BLaER1 treated with 17β-estradiol and CSF1 and Interleukin-3, amounts not matched to agents 10 nM and 100 nM (cell line): ENCODE results near the gene PCNT.
A peak's percentile ranks its signal among the peaks of the same experiment; 100 is the strongest.
"Not testable (repeated sequence)": the region's sequence is repeated elsewhere in the genome, so short reads cannot be mapped to it uniquely, and the experiment has no call there.

Source experiments
- H3K27ac ChIP-seq, 11 experiments: shearing (Covaris generic); formaldehyde crosslinking; 2 replicates each; pipeline ENCODE4 v1.8.1; 2022
- H3K27me3 ChIP-seq, 11 experiments: shearing (Covaris generic); formaldehyde crosslinking; 2 replicates each; pipeline ENCODE4 v1.8.1; 2022
- H3K36me3 ChIP-seq, 11 experiments: shearing (Covaris generic); formaldehyde crosslinking; 2 replicates each; pipeline ENCODE4 v1.8.1; 2022
- H3K4me1 ChIP-seq, 10 experiments: shearing (Covaris generic); formaldehyde crosslinking; 2 replicates each; pipeline ENCODE4 v1.8.1; 2022
- H3K4me2 ChIP-seq, 11 experiments: shearing (Covaris generic); formaldehyde crosslinking; 2 replicates each; pipeline ENCODE4 v1.8.1; 2022
- H3K4me3 ChIP-seq, 10 experiments: shearing (Covaris generic); formaldehyde crosslinking; 2 replicates each; pipeline ENCODE4 v1.8.1; 2022
- H3K9ac ChIP-seq, 11 experiments: shearing (Covaris generic); formaldehyde crosslinking; 2 replicates each; pipeline ENCODE4 v1.8.1; 2022
- H3K9me3 ChIP-seq, 11 experiments: shearing (Covaris generic); formaldehyde crosslinking; replicated peaks in 1 of 11; 2 replicates each; pipeline ENCODE4 v1.8.1; 2022
- H4K20me1 ChIP-seq, 11 experiments: shearing (Covaris generic); formaldehyde crosslinking; 2 replicates each; pipeline ENCODE4 v1.8.1; 2022
- Cebpa-rat ChIP-seq, 11 experiments: shearing (Covaris generic); IDR thresholded peaks; 2 replicates each; pipeline ENCODE4 v1.8.1; 2022

Gene PCNT

GRCh38 chr21:46297338-46298271 is 26.4 kb upstream of the PCNT start:
- peaks cover 0 to 11% (median 8%) of the 10 kb centered on the region in 11 experiments; a peak in 9 of 22 replicates for H3K27me3 ChIP-seq
- peak overlapping the region; percentile 44 to 66 (median 52) for H3K4me3 ChIP-seq
- peaks cover 4 to 45% (median 39%) of the 10 kb centered on the region in 11 experiments; a peak in 20 of 22 replicates for H3K36me3 ChIP-seq
- peaks cover 11 to 23% (median 21%) of the 10 kb centered on the region in 10 experiments for H3K4me1 ChIP-seq
- no peak for TF ChIP-seq Cebpa-rat (IDR thresholded peaks at IDR 0.05)
- H3K4me2 ChIP-seq, result peak overlapping the region; percentile 79 to 91 (median 87)
- H3K27ac ChIP-seq, result peak overlapping the region in 7 of 11 experiments; percentile 13 to 35 (median 28); a peak in 11 of 22 replicates
- H3K9ac ChIP-seq, result peak overlapping the region; percentile 46 to 71 (median 62)
- H4K20me1 ChIP-seq, result peaks cover 0 to 20% (median 0%) of the 10 kb centered on the region in 11 experiments; a peak in 5 of 22 replicates
- no peaks in the 10 kb centered on the region for H3K9me3 ChIP-seq

GRCh38 chr21:46299167-46299566 is 24.8 kb upstream of the PCNT start:
- no peak overlapping the region for H3K4me3 ChIP-seq
- H4K20me1 ChIP-seq, result peaks cover 0 to 20% (median 0%) of the 10 kb centered on the region in 11 experiments; a peak in 5 of 22 replicates
- no peaks in the 10 kb centered on the region for H3K9me3 ChIP-seq
- peaks cover 11 to 23% (median 21%) of the 10 kb centered on the region in 10 experiments for H3K4me1 ChIP-seq
- H3K4me2 ChIP-seq, result no peak overlapping the region
- H3K27ac ChIP-seq, result no peak overlapping the region
- H3K27me3 ChIP-seq, result peaks cover 0 to 11% (median 8%) of the 10 kb centered on the region in 11 experiments; a peak in 9 of 22 replicates
- no peak for TF ChIP-seq Cebpa-rat (IDR thresholded peaks at IDR 0.05)
- H3K9ac ChIP-seq, result no peak overlapping the region
- peaks cover 4 to 54% (median 49%) of the 10 kb centered on the region in 11 experiments; a peak in 21 of 22 replicates for H3K36me3 ChIP-seq

- peaks cover 21 to 80% (median 75%) of the 10 kb centered on the region in 11 experiments for H3K36me3 ChIP-seq
Measured at GRCh38 chr21:46301759-46302158, 22.2 kb upstream of the PCNT start.

GRCh38 chr21:46304437-46304836 is 19.5 kb upstream of the PCNT start:
- peaks cover 21 to 95% (median 94%) of the 10 kb centered on the region in 11 experiments for H3K36me3 ChIP-seq
- TF ChIP-seq Cebpa-rat (IDR thresholded peaks at IDR 0.05), result no peak
- H3K9ac ChIP-seq, result no peak overlapping the region
- H3K4me2 ChIP-seq, result no peak overlapping the region
- H3K4me3 ChIP-seq, result no peak overlapping the region
- no peaks in the 10 kb centered on the region for H3K4me1 ChIP-seq
- H3K27me3 ChIP-seq, result no peaks in the 10 kb centered on the region
- H3K9me3 ChIP-seq, result no peaks in the 10 kb centered on the region
- no peak overlapping the region for H3K27ac ChIP-seq
- H4K20me1 ChIP-seq, result peaks cover 0 to 47% (median 0%) of the 10 kb centered on the region in 11 experiments; a peak in 7 of 22 replicates

More at GRCh38 chr21:46301759-46302158, 22.2 kb upstream of the PCNT start:
- no peak overlapping the region for H3K4me3 ChIP-seq
- H3K27me3 ChIP-seq, result peaks cover 0 to 11% (median 8%) of the 10 kb centered on the region in 11 experiments; a peak in 9 of 22 replicates
- H3K9me3 ChIP-seq, result no peaks in the 10 kb centered on the region
- H4K20me1 ChIP-seq, result peaks cover 0 to 28% (median 0%) of the 10 kb centered on the region in 11 experiments; a peak in 6 of 22 replicates
- no peak overlapping the region for H3K9ac ChIP-seq
- no peak overlapping the region for H3K27ac ChIP-seq
- no peak for TF ChIP-seq Cebpa-rat (IDR thresholded peaks at IDR 0.05)
- no peak overlapping the region for H3K4me2 ChIP-seq
- H3K4me1 ChIP-seq, result peaks cover 0 to 11% (median 10%) of the 10 kb centered on the region in 10 experiments; a peak in 14 of 20 replicates

GRCh38 chr21:46304955-46305354 is 19.0 kb upstream of the PCNT start:
- no peaks in the 10 kb centered on the region for H3K27me3 ChIP-seq
- no peak overlapping the region for H3K4me3 ChIP-seq
- H4K20me1 ChIP-seq, result peaks cover 0 to 50% (median 0%) of the 10 kb centered on the region in 11 experiments; a peak in 7 of 22 replicates
- H3K4me2 ChIP-seq, result no peak overlapping the region
- H3K27ac ChIP-seq, result no peak overlapping the region
- TF ChIP-seq Cebpa-rat (IDR thresholded peaks at IDR 0.05), result no peak
- no peaks in the 10 kb centered on the region for H3K9me3 ChIP-seq
- H3K9ac ChIP-seq, result no peak overlapping the region
- H3K4me1 ChIP-seq, result no peaks in the 10 kb centered on the region
- H3K36me3 ChIP-seq, result peaks cover 21 to 95% (median 94%) of the 10 kb centered on the region in 11 experiments

GRCh38 chr21:46307625-46308024 is 16.3 kb upstream of the PCNT start:
- peaks cover 17 to 92% (median 91%) of the 10 kb centered on the region in 11 experiments for H3K36me3 ChIP-seq

GRCh38 chr21:46308431-46308830 is 15.5 kb upstream of the PCNT start:
- H3K4me3 ChIP-seq, result no peak overlapping the region
- H4K20me1 ChIP-seq, result peaks cover 0 to 36% (median 0%) of the 10 kb centered on the region in 11 experiments; a peak in 6 of 22 replicates
- H3K4me1 ChIP-seq, result no peaks in the 10 kb centered on the region
- no peak overlapping the region for H3K9ac ChIP-seq
- peaks cover 0 to 13% (median 0%) of the 10 kb centered on the region in 11 experiments; a peak in 1 of 22 replicates for H3K9me3 ChIP-seq
- no peak overlapping the region for H3K27ac ChIP-seq
- TF ChIP-seq Cebpa-rat (IDR thresholded peaks at IDR 0.05), result no peak
- H3K4me2 ChIP-seq, result no peak overlapping the region
- no peaks in the 10 kb centered on the region for H3K27me3 ChIP-seq
- peaks cover 17 to 94% (median 92%) of the 10 kb centered on the region in 11 experiments for H3K36me3 ChIP-seq

More at GRCh38 chr21:46307625-46308024, 16.3 kb upstream of the PCNT start:
- Histone ChIP-seq H4K20me1 (peaks cover 0 to 35% (median 0%) of the 10 kb centered on the region in 11 experiments; a peak in 6 of 22 replicates), H3K9ac (no peak overlapping the region), H3K27me3 (no peaks in the 10 kb centered on the region), H3K4me1 (no peaks in the 10 kb centered on the region), H3K9me3 (peaks cover 0 to 6% (median 0%) of the 10 kb centered on the region in 11 experiments; a peak in 1 of 22 replicates), H3K27ac (no peak overlapping the region), H3K4me3 (no peak overlapping the region), H3K4me2 (no peak overlapping the region)
- TF ChIP-seq Cebpa-rat (IDR thresholded peaks at IDR 0.05), result no peak

GRCh38 chr21:46310260-46310659 is 13.7 kb upstream of the PCNT start:
- not testable (repeated sequence) for H3K4me1 ChIP-seq, H3K27me3 ChIP-seq, H3K9ac ChIP-seq, H3K27ac ChIP-seq, H3K4me3 ChIP-seq, H3K4me2 ChIP-seq
- peaks cover 0 to 46% (median 0%) of the 10 kb centered on the region in 11 experiments; a peak in 6 of 22 replicates for H4K20me1 ChIP-seq
- peaks cover 0 to 13% (median 0%) of the 10 kb centered on the region in 11 experiments; a peak in 1 of 22 replicates for H3K9me3 ChIP-seq
- peaks cover 10 to 98% (median 96%) of the 10 kb centered on the region in 11 experiments; a peak in 21 of 22 replicates for H3K36me3 ChIP-seq

GRCh38 chr21:46311568-46311967 is 12.4 kb upstream of the PCNT start:
- H3K4me2 ChIP-seq, result no peak overlapping the region
- peaks cover 0 to 98% (median 94%) of the 10 kb centered on the region in 11 experiments; a peak in 20 of 22 replicates for H3K36me3 ChIP-seq
- no peaks in the 10 kb centered on the region for H3K4me1 ChIP-seq
- no peak for TF ChIP-seq Cebpa-rat (IDR thresholded peaks at IDR 0.05)
- no peak overlapping the region for H3K27ac ChIP-seq
- no peaks in the 10 kb centered on the region for H3K27me3 ChIP-seq
- H3K4me3 ChIP-seq, result no peak overlapping the region
- H3K9me3 ChIP-seq, result peaks cover 0 to 13% (median 0%) of the 10 kb centered on the region in 11 experiments; a peak in 1 of 22 replicates
- H3K9ac ChIP-seq, result no peak overlapping the region
- peaks cover 0 to 52% (median 0%) of the 10 kb centered on the region in 11 experiments; a peak in 6 of 22 replicates for H4K20me1 ChIP-seq
